Measurements from ENCODE around the gene CFAP45.

GRCh38 chr1:159889202-159889601 is 10.8 kb downstream of the CFAP45 start:
- TF ChIP-seq POLR2A (IDR thresholded peaks at IDR 0.05; ENCODE audit: low read depth, low read length) (no peak), TAF1 (IDR thresholded peaks at IDR 0.05; ENCODE audit: borderline replicate concordance, low read depth, low read length) (no peak), POLR2AphosphoS5 (IDR thresholded peaks at IDR 0.05; ENCODE audit: low read depth, low read length) (no peak)

All from GM12892 (cell line).